Measurements from ENCODE around the gene ERC1. TPM values are rescaled to one million over a fixed set of nuclear protein-coding genes. Genes with fewer than 3 reads are reported as not detected.

The ERC1 gene
- total RNA-seq, 1 donor from 2014 or later, result 32.5 TPM

DNA sequence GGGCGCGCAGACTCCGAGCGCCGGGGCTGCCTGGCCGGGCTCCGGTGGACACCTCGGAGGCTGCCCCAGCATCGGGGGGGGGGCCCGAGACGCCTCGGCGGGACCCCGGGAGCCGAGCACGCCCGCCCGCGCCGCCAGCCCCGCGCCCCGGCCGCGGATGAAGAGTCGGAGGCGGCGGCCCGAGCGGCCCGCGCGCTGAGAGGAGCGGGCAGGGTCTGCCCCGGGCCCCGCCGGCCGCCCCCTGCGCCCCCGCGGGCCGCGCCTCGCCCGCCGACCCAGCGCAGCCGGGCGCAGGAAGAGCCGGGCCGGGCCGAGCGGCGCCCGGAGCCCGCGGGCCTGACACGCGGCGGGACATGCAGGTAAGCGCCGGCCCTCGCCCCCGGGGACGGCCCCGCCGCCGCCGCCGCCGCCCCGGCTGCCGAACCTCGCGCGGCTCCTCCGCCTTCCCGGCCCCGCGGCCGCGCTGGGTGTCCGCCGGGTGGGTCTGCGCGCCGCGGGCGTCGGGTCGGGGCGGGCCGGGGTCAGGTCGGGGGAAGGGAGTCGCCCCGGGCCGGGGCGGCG, 539.6 kb downstream of the ERC1 start:
- DNase-seq (ENCODE audit: low read depth in 2 of 2), result no peak

DNA sequence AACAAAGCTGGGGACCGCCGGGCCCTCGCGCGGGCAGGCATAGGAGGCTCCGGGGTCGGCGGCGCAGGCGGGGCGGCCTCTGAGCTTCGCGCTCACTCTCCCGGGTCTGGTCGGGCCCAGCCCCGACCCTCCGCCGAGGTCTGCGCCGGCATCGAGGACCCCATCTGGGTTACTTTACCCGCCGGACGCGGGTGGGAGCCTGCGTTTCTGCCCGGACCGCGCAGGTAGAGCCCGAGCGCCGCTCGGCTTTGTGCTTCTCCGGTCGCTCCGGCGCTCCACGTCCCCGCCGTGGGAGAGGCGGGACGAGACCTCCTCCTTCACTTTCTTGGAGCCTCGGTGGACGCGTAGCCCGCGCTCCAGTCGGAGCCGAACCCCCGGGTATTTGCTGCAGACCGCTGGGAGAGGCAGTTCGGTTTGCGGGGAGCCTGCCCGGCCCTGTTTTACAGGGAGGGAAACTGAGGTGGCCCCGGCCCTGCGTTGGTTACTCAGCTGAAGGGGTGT, 540.2 kb downstream of the ERC1 start:
- DNase-seq (ENCODE audit: low read depth in 2 of 2), result no peak

DNA sequence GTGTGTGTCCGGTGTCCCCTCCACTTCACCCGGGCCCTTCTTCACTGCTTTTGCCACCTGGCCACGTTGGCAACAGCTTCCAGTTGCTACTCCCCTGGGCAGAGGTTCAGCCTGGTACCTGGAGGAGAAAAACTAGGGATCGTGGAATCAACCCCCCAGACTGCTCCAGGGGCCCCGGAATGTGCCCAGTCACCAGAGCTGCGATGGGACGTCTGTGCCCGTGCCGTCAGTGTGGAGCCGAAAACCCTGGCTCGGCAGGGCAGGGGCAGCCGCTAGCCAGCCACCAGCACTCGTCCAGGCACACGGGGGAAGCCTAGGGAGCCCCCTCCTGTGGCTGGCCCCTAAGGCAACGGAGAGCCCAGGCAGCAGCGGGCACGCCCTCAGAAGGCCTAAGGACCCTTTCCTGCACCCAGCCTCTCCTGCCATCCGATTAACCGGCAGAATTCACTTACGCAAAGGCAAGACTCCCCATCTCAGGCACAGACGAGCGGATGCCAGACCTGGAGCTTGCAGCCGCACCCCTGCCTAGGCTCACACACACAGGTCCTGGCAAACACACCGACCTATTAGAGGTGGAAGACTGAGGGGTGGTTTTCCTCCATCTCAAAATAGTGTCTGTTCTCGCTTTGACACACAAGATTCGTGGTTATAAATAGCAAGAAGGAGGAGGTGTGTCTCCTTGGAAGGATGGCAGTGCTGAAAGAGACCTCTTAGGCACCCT, 540.8 kb downstream of the ERC1 start:
- no peak for DNase-seq (ENCODE audit: low read depth in 2 of 2)

DNA sequence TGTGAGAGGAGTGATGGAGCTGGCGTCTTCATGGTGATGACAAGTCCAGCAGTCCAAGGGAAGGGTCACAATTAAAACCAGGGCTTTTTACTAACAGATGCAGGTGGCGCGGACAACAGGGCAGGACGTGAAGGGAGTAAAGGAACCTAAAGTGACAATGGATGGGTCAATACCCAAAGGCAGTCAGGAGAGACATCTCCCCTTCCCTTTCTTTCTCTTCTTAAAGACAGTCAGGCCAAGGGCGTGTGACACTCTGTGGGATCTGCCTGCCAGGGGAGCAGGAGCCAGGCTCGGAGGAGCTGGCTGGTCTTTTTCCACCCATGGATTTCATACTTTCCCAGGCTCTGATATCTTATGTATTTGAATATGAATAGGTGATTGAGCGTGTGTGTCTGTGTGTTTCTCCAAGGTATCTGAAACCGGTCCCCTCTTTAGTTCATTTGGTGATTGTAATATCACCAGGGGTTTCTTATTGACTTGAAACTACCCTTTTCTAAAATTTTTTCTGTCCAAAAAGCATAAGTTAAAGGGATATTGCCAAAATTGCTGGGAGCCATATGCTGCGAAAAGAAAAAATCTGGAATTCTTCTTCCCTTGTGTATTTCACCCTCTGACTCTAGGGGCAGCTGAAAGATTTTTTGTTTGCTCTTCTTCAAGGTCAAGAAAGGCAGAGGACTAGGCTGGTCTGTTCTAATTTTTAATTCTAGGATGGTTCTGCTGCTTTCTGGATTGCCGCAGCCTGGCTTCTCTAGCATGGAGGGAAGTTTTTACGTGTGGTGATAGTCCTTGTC, 541.5 kb downstream of the ERC1 start:
- DNase-seq (ENCODE audit: low read depth in 2 of 2), result no peak

DNA sequence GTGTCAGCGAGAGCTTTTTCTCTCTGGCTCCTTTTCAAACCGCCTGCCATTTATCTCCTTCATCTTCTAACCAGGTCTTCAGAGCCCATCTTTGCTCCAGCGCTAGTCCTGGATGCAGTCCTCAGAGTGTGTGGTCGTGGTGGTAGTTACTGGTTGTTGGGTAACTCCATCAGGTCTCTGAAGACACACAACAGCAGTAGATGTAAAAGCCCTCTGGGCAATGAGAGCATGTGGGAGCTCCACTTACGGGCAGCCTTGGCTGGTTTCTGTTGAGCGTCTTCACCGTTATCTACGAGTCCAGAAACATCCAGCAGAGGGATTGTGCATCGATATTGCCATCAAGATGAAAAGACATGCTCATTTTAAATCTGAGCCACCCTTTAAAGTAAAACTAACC, 542.2 kb downstream of the ERC1 start:
- DNase-seq (ENCODE audit: low read depth in 2 of 2), result no peak

DNA sequence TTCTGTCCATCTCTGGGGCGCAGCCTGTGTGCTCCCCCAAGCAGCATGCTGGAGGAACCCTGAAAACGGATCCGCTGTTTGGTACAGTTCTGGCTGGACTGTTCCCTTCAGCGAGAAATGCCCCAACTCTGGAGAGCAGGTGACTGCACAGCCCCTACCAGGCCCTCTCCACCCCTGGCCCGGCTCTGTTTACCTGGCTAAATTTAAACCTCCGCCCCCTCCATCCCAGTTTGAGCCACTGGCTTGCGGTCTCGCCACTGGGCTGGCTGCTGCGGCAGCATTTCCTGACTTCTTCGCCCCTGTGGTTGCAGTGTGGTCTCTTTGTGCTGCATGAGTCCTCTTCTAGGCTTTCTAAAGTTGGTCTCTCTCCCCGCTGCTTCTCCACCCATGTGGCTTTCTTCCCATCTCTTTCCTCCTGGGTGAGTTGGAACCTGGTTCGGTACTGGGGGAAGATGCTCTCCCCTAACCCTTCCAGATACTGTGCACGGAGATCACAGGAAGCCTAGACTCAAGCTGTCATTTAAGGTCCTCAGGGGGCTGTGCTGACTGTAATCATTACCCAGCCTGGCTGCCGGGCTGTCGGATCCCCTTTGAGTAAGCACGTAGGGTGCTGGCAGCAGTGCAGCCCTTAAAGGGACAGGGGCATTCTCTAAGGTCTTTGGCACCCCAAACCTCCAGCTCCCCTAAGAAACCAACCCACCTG, 542.7 kb downstream of the ERC1 start:
- DNase-seq (ENCODE audit: low read depth in 2 of 2), result no peak

DNA sequence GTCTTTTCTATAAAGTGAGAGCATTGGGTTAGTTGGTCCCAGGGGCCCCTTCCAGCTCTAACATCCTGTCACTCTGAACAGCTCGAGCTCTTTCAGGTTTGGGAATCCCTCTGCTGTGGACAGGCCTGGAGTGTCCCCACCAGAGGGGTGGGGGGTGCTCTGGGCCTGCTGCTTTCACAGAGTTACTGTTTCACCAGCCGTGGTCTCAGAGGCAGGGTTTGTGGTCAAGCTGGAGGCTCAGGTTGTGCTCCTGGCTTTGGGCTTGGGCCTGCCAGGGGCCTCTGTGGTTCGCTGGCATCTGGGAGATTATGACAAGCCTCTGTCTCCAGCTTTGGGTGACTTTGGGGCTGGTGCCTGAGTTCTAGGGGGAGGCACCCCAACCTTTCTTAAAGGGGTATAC, 543.7 kb downstream of the ERC1 start:
- DNase-seq (ENCODE audit: low read depth in 2 of 2), result no peak

DNA sequence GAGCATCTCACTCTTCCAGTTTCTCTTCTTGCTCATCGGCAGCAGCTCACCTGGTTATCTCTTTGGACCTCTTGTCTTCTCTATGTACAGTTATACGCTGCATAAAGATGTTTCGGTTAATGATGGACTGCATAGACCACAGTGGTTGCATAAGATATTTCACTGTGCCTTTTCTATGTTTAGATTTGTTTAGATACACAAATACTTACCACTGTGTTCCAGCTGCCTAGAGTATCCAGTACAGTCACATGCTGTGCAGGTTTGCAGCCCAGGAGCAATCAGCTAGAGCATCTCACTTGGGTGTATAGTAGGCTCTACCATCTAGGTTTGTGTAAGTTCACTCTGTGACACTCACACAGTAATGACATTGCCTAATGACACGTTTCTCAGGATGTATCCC, 545.8 kb downstream of the ERC1 start:
- no peak for DNase-seq (ENCODE audit: low read depth in 2 of 2)

DNA sequence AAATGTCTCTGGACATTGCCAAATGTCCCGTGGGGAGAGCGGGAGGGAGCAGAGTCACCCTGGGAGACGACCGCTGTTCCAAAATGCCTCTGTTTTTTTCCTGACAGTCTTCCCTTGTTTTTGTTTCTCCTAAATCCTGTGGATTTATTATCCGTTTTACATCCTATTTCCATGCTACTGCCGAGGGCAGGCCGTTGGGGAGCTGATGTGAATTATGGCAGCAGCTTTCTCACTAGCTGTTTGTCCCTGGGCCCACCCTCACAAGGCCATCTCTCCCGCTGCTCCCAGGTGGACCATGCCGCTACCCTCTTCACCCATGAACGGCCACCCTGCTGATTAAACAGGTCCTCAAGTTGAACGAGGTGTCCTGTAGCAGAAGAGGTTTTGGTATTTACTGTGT, 548.1 kb downstream of the ERC1 start:
- DNase-seq (ENCODE audit: low read depth in 2 of 2), result no peak

DNA sequence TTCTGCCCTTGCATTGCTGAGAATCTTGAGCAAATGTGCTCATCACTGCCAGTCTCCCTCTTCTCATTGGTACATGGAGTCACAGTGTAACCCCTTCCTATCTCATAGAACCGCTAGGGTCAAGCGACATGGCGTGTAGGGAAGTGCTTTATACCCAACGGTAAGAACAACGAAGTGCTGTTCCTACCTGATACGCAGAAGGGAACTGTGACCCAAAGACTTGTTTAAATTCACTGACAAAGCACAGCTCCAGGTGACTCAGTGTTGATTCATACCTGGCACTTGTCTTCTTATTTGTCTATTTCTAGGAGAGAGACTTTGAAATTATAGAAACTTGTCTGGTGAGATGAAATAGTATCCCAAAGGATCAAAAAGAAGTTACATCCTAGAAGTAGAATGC, 549.7 kb downstream of the ERC1 start:
- no peak for DNase-seq (ENCODE audit: low read depth in 2 of 2)

DNA sequence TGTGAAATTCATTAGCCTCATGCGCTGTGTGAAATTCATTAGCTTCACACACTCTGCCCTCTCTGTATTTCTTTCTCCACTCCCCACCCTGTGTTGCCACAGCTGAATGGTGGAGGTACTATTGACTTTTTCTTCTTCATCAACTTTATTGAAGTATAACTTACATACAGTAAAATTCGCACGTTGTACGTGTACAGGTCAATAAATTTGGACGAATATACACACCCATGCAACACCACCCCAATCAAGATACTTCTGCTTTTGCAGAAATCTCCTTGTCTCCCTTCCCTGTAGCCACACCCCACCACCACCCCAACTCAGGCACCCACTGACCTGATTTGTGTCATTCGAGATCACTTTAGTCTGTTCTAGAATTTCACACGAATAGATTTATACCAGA, 551.6 kb downstream of the ERC1 start:
- DNase-seq (ENCODE audit: low read depth in 2 of 2), result no peak

DNA sequence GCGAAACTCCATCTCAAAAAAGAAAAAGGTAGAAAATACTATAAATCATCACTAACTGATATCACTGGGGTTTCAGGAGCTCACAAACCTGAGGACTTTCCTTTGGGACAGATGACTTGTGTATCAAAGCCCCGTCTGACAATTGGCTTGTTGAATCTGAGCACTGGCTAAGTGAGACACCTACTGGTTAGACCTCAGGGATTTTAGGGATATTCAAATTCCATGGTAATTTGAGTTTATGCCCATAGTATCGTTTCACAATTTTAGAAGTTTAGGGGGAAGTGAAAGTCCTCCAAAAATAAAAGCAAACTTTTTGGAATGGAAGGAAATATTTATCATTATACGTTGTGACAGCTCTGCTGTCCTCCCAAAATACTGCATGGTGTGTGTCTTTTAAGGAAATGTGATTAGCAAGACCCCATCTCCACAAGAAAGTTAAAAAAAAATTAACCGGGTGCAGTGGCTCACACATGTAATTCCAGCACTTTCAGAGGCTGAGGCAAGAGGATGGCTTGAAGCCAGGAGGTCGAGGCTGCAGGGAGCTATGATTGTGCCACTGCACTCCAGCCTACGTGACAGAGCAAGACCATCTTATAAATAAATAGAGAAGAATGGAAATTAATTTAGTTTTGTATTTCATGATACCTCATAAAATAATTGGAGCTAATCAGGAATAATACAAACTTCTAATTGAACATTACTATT, 554.1 kb downstream of the ERC1 start:
- DNase-seq (ENCODE audit: low read depth in 2 of 2), result peak; percentile 60 to 66

Other genes with a start within 250 kb of the ERC1 start
- 74.5 and 112 TPM in 2 replicates for gene WNK1, start 238.6 kb upstream of the ERC1 start, total RNA-seq
- 4.1 and 7.3 TPM in 2 replicates for gene RAD52, start 41.5 kb upstream of the ERC1 start, total RNA-seq

Data from lung microvascular endothelial cell (primary cell).